A549 (cell line): ENCODE measurements around the gene LATS2. TPM values are rescaled to one million over a fixed set of nuclear protein-coding genes. Genes with fewer than 3 reads are reported as not detected.

Experiments used
- ATAC-seq, 2 experiments: fragments of 200-7000 bp in 1 of 2; fragments of >200 bp in 1 of 2; cut with Nextera tagmentation in 1 of 2; cut with Tn5 transposase in 1 of 2; 3 replicates each; pipeline versions ENCODE4 v1.8.0 to v1.9.1; 2018 to 2020; ENCODE audit warnings: mild to moderate bottlenecking in 1 of 2, moderate library complexity in 1 of 2
- CTCF ChIA-PET: fragments of 300-600 bp; sonication (Branson Sonifier 250); formaldehyde crosslinking; extraction: SDS; loops from one replicate; lab custom pipeline; 2021; ENCODE audit warnings: antibody characterized with exemption, inconsistent platforms; lab: Yijun Ruan, JAX
- POLR2A ChIA-PET: fragments of 350-600 bp; formaldehyde crosslinking; extraction: SDS; loops from one replicate; lab custom pipeline; 2021; ENCODE audit warnings: antibody characterized with exemption, inconsistent platforms; lab: Yijun Ruan, JAX
- DNase-seq, 2 experiments: peaks; one replicate each; pipeline versions ENCODE4 v3.0.0 to v3.0.0-alpha.2; 2011 to 2016; ENCODE audit warnings: low read depth in 1 of 2, low spot score in 1 of 2
- FAIRE-seq: peaks from 2 replicates; lab custom pipeline; 2011; peaks lifted over from hg19 to GRCh38; lab: Jason Lieb, UNC
- H3K27ac ChIP-seq, 2 experiments: fragments of >200 bp; sonication (Bioruptor Twin); formaldehyde crosslinking; 3 replicates each; pipeline ENCODE4 v1.5.1; 2016 to 2017
- H3K4me1 ChIP-seq: fragments of >200 bp; sonication (Bioruptor Twin); formaldehyde crosslinking; 3 replicates; pipeline ENCODE4 v1.6.1; 2016
- H3K4me2 ChIP-seq: fragments of >200 bp; sonication (Bioruptor Twin); formaldehyde crosslinking; 3 replicates; pipeline ENCODE4 v1.6.1; 2016
- H3K4me3 ChIP-seq: fragments of >200 bp; sonication (Bioruptor Twin); formaldehyde crosslinking; 3 replicates; pipeline ENCODE4 v1.5.1; 2016
- H3K9me3 ChIP-seq: fragments of >200 bp; sonication (Bioruptor Twin); formaldehyde crosslinking; 3 replicates; pipeline ENCODE4 v1.6.1; 2016
- BHLHE40 ChIP-seq: IDR thresholded peaks from 2 replicates; pipeline ENCODE4 v1.6.1; 2012; ENCODE audit warnings: low read depth, low read length, inconsistent platforms
- CBX2 ChIP-seq: fragments of 200-600 bp; sonication (generic); IDR thresholded peaks from 2 replicates; pipeline ENCODE4 v1.6.1; 2016; ENCODE audit warnings: low read depth, mild to moderate bottlenecking, borderline replicate concordance
- CHD2 ChIP-seq: fragments of 150-350 bp; IDR thresholded peaks from 2 replicates; pipeline ENCODE4 v1.6.1; 2014; ENCODE audit warnings: low read length; ENCODE audit not compliant: partially characterized antibody
- CHD4 ChIP-seq: fragments of 200-600 bp; sonication (generic); IDR thresholded peaks from 2 replicates; pipeline ENCODE4 v1.6.1; 2016; ENCODE audit warnings: antibody characterized with exemption, mild to moderate bottlenecking, borderline replicate concordance
- EHF ChIP-seq: fragments of 250-450 bp; sonication (Bioruptor Pico); IDR thresholded peaks from 2 replicates; pipeline ENCODE4 v1.5.0; 2020; ENCODE audit warnings: mild to moderate bottlenecking
- EHMT2 ChIP-seq: fragments of 200-600 bp; sonication (generic); IDR thresholded peaks from 2 replicates; pipeline ENCODE4 v1.6.1; 2016; ENCODE audit warnings: antibody characterized with exemption, low read depth, mild to moderate bottlenecking, moderate library complexity
- FOXS1 ChIP-seq: fragments of 250-450 bp; sonication (Bioruptor Pico); IDR thresholded peaks from 2 replicates; pipeline ENCODE4 v1.5.0; 2020; ENCODE audit warnings: mild to moderate bottlenecking, moderate library complexity
- GATA3 ChIP-seq: IDR thresholded peaks from 2 replicates; pipeline ENCODE4 v1.6.1; 2012; ENCODE audit warnings: borderline replicate concordance
- HDAC2 ChIP-seq: fragments of 200-600 bp; sonication (generic); IDR thresholded peaks from 2 replicates; pipeline ENCODE4 v1.6.1; 2016
- HEYL ChIP-seq: fragments of 250-450 bp; sonication (Bioruptor Pico); IDR thresholded peaks from 2 replicates; pipeline ENCODE4 v1.8.0; 2021; ENCODE audit warnings: mild to moderate bottlenecking, moderate library complexity
- HOXB13 ChIP-seq: fragments of 250-450 bp; sonication (Bioruptor Pico); IDR thresholded peaks from 2 replicates; pipeline ENCODE4 v1.5.0; 2020; ENCODE audit warnings: low read depth, mild to moderate bottlenecking, moderate library complexity
- JUNB ChIP-seq: fragments of >200 bp; sonication (Bioruptor Twin); formaldehyde crosslinking; IDR thresholded peaks from 2 replicates; pipeline ENCODE4 v1.6.1; 2016
- NR3C1 ChIP-seq: fragments of >200 bp; sonication (Bioruptor Twin); formaldehyde crosslinking; IDR thresholded peaks from 3 replicates; pipeline ENCODE4 v1.6.1; 2017
- ZC3H11A ChIP-seq: fragments of 450-650 bp; IDR thresholded peaks from 2 replicates; pipeline ENCODE4 v1.6.1; 2014; ENCODE audit warnings: antibody characterized with exemption, mild to moderate bottlenecking
- ZFP36 ChIP-seq: fragments of 450-650 bp; IDR thresholded peaks from 2 replicates; pipeline ENCODE4 v1.6.1; 2014; ENCODE audit warnings: borderline replicate concordance; ENCODE audit not compliant: partially characterized antibody
- WGBS: methylation state at CpG from one replicate; pipeline ENCODE4 v1.1.6; 2017; ENCODE audit errors: missing lambda C conversion rate; 5-methylcytosine and 5-hydroxymethylcytosine counted together
- polyA plus RNA-seq, 4 experiments: library from polyadenylated mRNA; depleted of rRNA in 3 of 4; stranded (reverse); fragments of >200 nt; fragmentation: RNase III in 1 of 4; extraction: RNeasy Plus Mini Kit Qiagen cat#74134 plus additional on column Dnase treatment in 1 of 4; gene quantifications; 2 replicates in 3 of 4; 3 replicates in 1 of 4; pipeline ENCODE4 v1.2.3, GENCODE V29; 2011 to 2017
- TF ChIP-seq, protein P1 (sequence below): IDR thresholded peaks from 2 replicates; pipeline ENCODE4 v1.6.1; 2012
- TF ChIP-seq, protein P2 (sequence below): IDR thresholded peaks from 2 replicates; pipeline ENCODE4 v1.6.1; 2012
- TF ChIP-seq, protein P3 (sequence below): fragments of 450-650 bp; IDR thresholded peaks from 2 replicates; pipeline ENCODE4 v1.6.1; 2014; ENCODE audit warnings: antibody characterized with exemption
- TF ChIP-seq, protein P4 (sequence below): fragments of >200 bp; sonication (Bioruptor Twin); formaldehyde crosslinking; IDR thresholded peaks from 2 replicates; pipeline ENCODE4 v1.6.1; 2016
- TF ChIP-seq, protein P5 (sequence below): fragments of 200-600 bp; sonication (generic); IDR thresholded peaks from 2 replicates; pipeline ENCODE4 v1.6.1; 2016; ENCODE audit warnings: antibody characterized with exemption, mild to moderate bottlenecking, moderate library complexity
- TF ChIP-seq, protein P6 (sequence below): IDR thresholded peaks from 2 replicates; pipeline ENCODE4 v1.6.1; 2012; ENCODE audit warnings: low read depth, borderline replicate concordance
- TF ChIP-seq, protein P7 (sequence below): fragments of 250-450 bp; sonication (Bioruptor Pico); IDR thresholded peaks from 2 replicates; pipeline ENCODE4 v1.5.0; 2021; ENCODE audit warnings: mild to moderate bottlenecking, moderate library complexity, borderline replicate concordance
- TF ChIP-seq, protein P8 (sequence below): fragments of >200 bp; sonication (Bioruptor Twin); formaldehyde crosslinking; IDR thresholded peaks from 3 replicates; pipeline ENCODE4 v1.6.1; 2016

The LATS2 gene
- polyA plus RNA-seq, 2 of the 4 experiments (the other 2 are of a cell fraction), result 7.8 to 7.9 TPM

DNA sequence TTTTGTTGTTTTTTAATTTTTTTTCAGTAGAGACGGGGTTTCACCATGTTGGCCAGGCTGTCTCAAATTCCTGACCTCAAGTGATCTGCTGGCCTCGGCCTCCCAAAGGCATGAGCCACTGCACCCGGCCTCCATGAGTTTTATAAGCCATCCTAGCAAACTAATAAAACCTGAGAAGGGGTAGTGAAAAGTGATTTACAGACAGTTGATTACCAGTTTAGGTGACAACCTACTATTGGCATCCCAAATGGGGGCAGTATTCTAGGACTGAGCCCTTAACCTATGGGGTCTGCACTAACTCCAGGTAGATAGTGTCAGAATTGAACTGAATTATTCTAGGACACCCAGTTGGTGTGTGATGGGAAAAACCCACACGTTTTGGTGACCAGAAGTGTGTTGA lies 6.5 kb upstream of the LATS2 start:
- Histone ChIP-seq H3K4me3 (no peak overlapping the region), H3K4me2 (no peak overlapping the region), H3K9me3 (no peaks in the 10 kb centered on the region), H3K4me1 (peaks cover 34% of the 10 kb centered on the region), H3K27ac (peak overlapping the region in 1 of 2 experiments; percentile 74; a peak in 3 of 6 replicates)
- no peak for TF ChIP-seq BHLHE40
- TF ChIP-seq CBX2, result no peak
- TF ChIP-seq, protein P1, sequence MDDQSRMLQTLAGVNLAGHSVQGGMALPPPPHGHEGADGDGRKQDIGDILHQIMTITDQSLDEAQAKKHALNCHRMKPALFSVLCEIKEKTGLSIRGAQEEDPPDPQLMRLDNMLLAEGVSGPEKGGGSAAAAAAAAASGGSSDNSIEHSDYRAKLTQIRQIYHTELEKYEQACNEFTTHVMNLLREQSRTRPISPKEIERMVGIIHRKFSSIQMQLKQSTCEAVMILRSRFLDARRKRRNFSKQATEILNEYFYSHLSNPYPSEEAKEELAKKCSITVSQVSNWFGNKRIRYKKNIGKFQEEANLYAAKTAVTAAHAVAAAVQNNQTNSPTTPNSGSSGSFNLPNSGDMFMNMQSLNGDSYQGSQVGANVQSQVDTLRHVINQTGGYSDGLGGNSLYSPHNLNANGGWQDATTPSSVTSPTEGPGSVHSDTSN, result no peak
- TF ChIP-seq CHD4, result no peak
- TF ChIP-seq JUNB, result no peak
- TF ChIP-seq, protein P2, sequence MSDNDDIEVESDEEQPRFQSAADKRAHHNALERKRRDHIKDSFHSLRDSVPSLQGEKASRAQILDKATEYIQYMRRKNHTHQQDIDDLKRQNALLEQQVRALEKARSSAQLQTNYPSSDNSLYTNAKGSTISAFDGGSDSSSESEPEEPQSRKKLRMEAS, result no peak
- TF ChIP-seq, protein P3, sequence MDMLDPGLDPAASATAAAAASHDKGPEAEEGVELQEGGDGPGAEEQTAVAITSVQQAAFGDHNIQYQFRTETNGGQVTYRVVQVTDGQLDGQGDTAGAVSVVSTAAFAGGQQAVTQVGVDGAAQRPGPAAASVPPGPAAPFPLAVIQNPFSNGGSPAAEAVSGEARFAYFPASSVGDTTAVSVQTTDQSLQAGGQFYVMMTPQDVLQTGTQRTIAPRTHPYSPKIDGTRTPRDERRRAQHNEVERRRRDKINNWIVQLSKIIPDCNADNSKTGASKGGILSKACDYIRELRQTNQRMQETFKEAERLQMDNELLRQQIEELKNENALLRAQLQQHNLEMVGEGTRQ, result no peak
- no peak for TF ChIP-seq HEYL (CRISPR knock-in tag)
- TF ChIP-seq, protein P4, sequence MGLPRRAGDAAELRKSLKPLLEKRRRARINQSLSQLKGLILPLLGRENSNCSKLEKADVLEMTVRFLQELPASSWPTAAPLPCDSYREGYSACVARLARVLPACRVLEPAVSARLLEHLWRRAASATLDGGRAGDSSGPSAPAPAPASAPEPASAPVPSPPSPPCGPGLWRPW, result no peak
- no peak for TF ChIP-seq HDAC2
- ChIA-PET CTCF (interaction anchor here (0.9 to 1.5 kb wide), 2 partner anchors 12 to 13 kb away, joined by 3 to 4 read pairs; no protein-coding TSS in a partner anchor), POLR2A (no interaction called here)
- 81% methylated on average over 4 of the region's 4 CpGs for WGBS
- DNase-seq, result no peak
- no peak for FAIRE-seq
- ATAC-seq, result no peak

DNA sequence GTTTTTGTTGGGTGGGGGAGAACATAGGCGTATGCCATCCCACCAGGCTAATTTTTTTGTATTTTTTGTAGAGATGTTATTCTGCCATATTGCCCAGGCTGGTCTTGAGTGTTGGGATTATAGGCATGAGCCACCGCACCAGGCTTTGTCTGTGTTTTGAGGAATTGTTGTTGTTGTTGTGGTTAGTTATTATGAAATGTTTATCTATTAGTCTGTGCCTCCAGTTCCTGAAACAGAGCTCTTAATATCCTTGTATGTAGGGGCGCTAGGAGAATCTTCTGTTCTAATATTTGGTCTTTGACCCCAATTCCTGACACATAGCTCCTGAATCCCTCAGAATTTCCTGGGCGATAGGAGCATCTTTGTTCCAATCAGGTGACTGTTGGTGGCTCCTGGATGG lies 5.6 kb upstream of the LATS2 start:
- TF ChIP-seq ZFP36 (no peak), HOXB13 (CRISPR knock-in tag) (no peak), NR3C1 (no peak), EHF (CRISPR knock-in tag) (no peak), CHD2 (no peak), GATA3 (no peak)
- TF ChIP-seq, protein P5, sequence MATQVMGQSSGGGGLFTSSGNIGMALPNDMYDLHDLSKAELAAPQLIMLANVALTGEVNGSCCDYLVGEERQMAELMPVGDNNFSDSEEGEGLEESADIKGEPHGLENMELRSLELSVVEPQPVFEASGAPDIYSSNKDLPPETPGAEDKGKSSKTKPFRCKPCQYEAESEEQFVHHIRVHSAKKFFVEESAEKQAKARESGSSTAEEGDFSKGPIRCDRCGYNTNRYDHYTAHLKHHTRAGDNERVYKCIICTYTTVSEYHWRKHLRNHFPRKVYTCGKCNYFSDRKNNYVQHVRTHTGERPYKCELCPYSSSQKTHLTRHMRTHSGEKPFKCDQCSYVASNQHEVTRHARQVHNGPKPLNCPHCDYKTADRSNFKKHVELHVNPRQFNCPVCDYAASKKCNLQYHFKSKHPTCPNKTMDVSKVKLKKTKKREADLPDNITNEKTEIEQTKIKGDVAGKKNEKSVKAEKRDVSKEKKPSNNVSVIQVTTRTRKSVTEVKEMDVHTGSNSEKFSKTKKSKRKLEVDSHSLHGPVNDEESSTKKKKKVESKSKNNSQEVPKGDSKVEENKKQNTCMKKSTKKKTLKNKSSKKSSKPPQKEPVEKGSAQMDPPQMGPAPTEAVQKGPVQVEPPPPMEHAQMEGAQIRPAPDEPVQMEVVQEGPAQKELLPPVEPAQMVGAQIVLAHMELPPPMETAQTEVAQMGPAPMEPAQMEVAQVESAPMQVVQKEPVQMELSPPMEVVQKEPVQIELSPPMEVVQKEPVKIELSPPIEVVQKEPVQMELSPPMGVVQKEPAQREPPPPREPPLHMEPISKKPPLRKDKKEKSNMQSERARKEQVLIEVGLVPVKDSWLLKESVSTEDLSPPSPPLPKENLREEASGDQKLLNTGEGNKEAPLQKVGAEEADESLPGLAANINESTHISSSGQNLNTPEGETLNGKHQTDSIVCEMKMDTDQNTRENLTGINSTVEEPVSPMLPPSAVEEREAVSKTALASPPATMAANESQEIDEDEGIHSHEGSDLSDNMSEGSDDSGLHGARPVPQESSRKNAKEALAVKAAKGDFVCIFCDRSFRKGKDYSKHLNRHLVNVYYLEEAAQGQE, result no peak
- no peak for FAIRE-seq
- WGBS, result 94% methylated on average over 4 of the region's 4 CpGs

DNA sequence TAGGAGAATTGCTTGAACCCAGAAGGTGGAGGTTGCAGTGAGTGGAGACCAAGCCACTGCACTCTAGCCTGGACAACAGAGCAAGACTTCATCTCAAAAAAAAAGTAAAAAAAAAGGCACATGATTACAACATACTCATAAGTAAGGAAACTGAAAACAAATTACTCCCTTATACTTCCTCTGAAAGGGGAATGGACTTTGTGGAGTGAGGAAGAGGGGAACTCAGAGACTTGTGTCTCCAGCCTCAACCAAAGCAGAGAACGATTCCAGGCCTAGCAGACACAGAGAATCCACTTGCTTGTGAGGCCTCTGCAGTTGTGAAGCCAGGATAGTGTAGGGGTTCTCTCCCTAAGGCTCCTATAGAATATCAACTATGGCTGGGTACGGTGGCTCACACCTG lies 4.3 kb upstream of the LATS2 start:
- H3K4me1 ChIP-seq, result peaks cover 26% of the 10 kb centered on the region
- WGBS, result 87% methylated on average over 2 of the region's 2 CpGs
- POLR2A ChIA-PET, result no interaction called here
- CTCF ChIA-PET, result no interaction called here
- peak overlapping the region in 1 of 2 experiments; percentile 57; a peak in 2 of 6 replicates for H3K27ac ChIP-seq
- H3K4me2 ChIP-seq, result no peak overlapping the region
- DNase-seq (no peak), FAIRE-seq (no peak), ATAC-seq (no peak)
- H3K9me3 ChIP-seq, result no peaks in the 10 kb centered on the region
- H3K4me3 ChIP-seq, result no peak overlapping the region
- TF ChIP-seq FOXS1 (no peak), EHMT2 (no peak), ZC3H11A (no peak), JUNB (no peak)
- TF ChIP-seq, protein P6, sequence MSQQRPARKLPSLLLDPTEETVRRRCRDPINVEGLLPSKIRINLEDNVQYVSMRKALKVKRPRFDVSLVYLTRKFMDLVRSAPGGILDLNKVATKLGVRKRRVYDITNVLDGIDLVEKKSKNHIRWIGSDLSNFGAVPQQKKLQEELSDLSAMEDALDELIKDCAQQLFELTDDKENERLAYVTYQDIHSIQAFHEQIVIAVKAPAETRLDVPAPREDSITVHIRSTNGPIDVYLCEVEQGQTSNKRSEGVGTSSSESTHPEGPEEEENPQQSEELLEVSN, result no peak
- TF ChIP-seq, protein P3, result no peak
- TF ChIP-seq, protein P7, sequence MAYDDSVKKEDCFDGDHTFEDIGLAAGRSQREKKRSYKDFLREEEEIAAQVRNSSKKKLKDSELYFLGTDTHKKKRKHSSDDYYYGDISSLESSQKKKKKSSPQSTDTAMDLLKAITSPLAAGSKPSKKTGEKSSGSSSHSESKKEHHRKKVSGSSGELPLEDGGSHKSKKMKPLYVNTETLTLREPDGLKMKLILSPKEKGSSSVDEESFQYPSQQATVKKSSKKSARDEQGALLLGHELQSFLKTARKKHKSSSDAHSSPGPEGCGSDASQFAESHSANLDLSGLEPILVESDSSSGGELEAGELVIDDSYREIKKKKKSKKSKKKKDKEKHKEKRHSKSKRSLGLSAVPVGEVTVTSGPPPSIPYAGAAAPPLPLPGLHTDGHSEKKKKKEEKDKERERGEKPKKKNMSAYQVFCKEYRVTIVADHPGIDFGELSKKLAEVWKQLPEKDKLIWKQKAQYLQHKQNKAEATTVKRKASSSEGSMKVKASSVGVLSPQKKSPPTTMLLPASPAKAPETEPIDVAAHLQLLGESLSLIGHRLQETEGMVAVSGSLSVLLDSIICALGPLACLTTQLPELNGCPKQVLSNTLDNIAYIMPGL (CRISPR knock-in tag), result no peak
- TF ChIP-seq, protein P8, sequence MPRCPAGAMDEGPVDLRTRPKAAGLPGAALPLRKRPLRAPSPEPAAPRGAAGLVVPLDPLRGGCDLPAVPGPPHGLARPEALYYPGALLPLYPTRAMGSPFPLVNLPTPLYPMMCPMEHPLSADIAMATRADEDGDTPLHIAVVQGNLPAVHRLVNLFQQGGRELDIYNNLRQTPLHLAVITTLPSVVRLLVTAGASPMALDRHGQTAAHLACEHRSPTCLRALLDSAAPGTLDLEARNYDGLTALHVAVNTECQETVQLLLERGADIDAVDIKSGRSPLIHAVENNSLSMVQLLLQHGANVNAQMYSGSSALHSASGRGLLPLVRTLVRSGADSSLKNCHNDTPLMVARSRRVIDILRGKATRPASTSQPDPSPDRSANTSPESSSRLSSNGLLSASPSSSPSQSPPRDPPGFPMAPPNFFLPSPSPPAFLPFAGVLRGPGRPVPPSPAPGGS, result no peak

More for the DNA sequence above, 5.6 kb upstream of the LATS2 start:
- Histone ChIP-seq H3K4me1 (peaks cover 36% of the 10 kb centered on the region), H3K27ac (peak overlapping the region in 1 of 2 experiments; percentile 74; a peak in 3 of 6 replicates), H3K4me2 (no peak overlapping the region), H3K9me3 (no peaks in the 10 kb centered on the region), H3K4me3 (no peak overlapping the region)
- ATAC-seq (no peak), DNase-seq (no peak)
- ChIA-PET CTCF (interaction anchor here (0.8 to 0.9 kb wide), 2 partner anchors 14 to 48 kb away, joined by 4 read pairs; no protein-coding TSS in a partner anchor), POLR2A (no interaction called here)
